ENCODE measurements around the gene BUD23.

DNA sequence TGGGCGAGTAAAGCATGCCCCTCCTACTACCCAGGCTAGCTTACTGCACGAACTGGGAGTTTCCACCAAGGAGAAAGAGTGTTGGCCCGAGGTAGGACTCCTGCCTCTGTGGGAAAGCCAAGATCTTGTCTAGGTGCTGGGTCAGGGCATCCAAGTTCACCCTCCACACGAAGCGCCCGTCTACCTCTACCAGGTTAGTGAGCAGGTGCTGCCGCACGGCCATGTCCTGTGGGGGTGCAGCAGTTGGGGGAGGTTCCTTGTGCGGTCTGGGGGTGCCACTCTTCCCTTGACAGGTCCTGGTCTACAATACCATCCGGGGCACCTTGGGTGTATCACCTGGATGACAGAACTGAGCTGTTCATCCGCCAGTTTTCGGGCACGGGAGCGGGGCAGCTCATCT lies 53.5 kb downstream of the BUD23 start:
- TF ChIP-seq CTCF (IDR thresholded peaks at IDR 0.05) (no peak), POLR2A (IDR thresholded peaks at IDR 0.05) (no peak), POLR2AphosphoS5 (IDR thresholded peaks at IDR 0.05) (no peak)

All from upper lobe of left lung (tissue), 4 donors.